Panc1 (cell line): ENCODE data around the gene PUSL1.

Source experiments
- CTCF ChIP-seq: fragments of 450-650 bp; IDR thresholded peaks from 2 replicates; pipeline ENCODE4 v1.5.1; 2017; ENCODE audit warnings: mild to moderate bottlenecking
- POLR2AphosphoS5 ChIP-seq: IDR thresholded peaks from 2 replicates; pipeline ENCODE4 v1.6.1; 2012; ENCODE audit warnings: mild to moderate bottlenecking, low read depth, low read length, moderate library complexity
- TCF7L2 ChIP-seq: IDR thresholded peaks from 2 replicates; pipeline ENCODE4 v1.6.1; 2011; ENCODE audit warnings: mild to moderate bottlenecking, low read depth, low read length, inconsistent platforms
- TF ChIP-seq, protein P1 (sequence below), 2 experiments: IDR thresholded peaks; 2 replicates each; pipeline ENCODE4 v1.6.1; 2011 to 2012; ENCODE audit warnings: low read depth in 2 of 2, control low read depth in 1 of 2, low read length in 1 of 2, mild to moderate bottlenecking in 1 of 2, moderate library complexity in 1 of 2; ENCODE audit not compliant: insufficient read depth in 1 of 2

DNA sequence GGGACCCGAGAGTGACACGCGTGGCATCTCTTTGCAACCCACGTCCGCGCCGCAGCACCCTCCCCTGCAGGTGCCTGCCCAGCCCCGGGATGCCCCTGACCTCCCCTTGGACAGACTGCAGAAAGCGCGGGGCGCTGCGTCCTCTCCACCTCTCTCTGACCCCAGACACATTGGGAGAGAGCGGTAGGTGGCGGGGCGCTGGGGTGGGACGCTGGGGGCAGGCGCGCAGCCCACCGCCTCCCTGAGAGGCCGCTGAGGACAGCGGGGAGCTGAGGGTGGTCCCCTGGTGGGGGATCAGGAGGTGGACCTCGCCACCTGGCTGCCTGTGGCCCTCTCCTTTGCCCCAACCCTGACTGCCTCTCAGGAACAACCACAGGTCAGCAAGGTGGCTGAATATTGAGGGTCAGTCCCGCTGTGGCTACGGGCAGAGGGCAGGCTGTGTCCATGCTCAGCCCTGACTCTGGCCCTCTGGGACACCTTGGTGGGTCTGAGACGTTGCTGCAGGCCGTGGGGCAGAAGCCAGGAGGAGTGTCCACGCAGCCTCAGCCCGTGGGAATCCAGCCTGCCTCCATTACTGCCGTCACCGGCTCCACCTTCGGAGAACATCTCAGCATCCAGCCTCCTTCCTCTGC is 34.0 kb upstream of the PUSL1 start:
- TF ChIP-seq CTCF (no peak), POLR2AphosphoS5 (no peak), TCF7L2 (no peak)
- TF ChIP-seq, protein P1, sequence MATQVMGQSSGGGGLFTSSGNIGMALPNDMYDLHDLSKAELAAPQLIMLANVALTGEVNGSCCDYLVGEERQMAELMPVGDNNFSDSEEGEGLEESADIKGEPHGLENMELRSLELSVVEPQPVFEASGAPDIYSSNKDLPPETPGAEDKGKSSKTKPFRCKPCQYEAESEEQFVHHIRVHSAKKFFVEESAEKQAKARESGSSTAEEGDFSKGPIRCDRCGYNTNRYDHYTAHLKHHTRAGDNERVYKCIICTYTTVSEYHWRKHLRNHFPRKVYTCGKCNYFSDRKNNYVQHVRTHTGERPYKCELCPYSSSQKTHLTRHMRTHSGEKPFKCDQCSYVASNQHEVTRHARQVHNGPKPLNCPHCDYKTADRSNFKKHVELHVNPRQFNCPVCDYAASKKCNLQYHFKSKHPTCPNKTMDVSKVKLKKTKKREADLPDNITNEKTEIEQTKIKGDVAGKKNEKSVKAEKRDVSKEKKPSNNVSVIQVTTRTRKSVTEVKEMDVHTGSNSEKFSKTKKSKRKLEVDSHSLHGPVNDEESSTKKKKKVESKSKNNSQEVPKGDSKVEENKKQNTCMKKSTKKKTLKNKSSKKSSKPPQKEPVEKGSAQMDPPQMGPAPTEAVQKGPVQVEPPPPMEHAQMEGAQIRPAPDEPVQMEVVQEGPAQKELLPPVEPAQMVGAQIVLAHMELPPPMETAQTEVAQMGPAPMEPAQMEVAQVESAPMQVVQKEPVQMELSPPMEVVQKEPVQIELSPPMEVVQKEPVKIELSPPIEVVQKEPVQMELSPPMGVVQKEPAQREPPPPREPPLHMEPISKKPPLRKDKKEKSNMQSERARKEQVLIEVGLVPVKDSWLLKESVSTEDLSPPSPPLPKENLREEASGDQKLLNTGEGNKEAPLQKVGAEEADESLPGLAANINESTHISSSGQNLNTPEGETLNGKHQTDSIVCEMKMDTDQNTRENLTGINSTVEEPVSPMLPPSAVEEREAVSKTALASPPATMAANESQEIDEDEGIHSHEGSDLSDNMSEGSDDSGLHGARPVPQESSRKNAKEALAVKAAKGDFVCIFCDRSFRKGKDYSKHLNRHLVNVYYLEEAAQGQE (IDR thresholded peaks at IDR 0.05; ENCODE audit: insufficient read depth in 1 of 2, low read depth in 2 of 2, low read length in 1 of 2) = no peak
